Lung microvascular endothelial cell (primary cell): Measurements from ENCODE around the gene TAS1R3. TPM values are rescaled to one million over a fixed set of nuclear protein-coding genes. Genes with fewer than 3 reads are reported as not detected.

ENCODE experiments used
- DNase-seq, 2 donors: peaks; one replicate each; pipeline versions ENCODE4 v3.0.0 to v3.0.0-alpha.2; 2010; ENCODE audit warnings: low read depth in 2 of 2
- total RNA-seq: library from RNA; depleted of rRNA; stranded (reverse); fragments of >200 nt; gene quantifications from 2 replicates; pipeline ENCODE4 v1.2.1, GENCODE V29; 2014

TAS1R3 gene
- total RNA-seq, 1 donor from 2014 or later = 0.20 TPM

DNA sequence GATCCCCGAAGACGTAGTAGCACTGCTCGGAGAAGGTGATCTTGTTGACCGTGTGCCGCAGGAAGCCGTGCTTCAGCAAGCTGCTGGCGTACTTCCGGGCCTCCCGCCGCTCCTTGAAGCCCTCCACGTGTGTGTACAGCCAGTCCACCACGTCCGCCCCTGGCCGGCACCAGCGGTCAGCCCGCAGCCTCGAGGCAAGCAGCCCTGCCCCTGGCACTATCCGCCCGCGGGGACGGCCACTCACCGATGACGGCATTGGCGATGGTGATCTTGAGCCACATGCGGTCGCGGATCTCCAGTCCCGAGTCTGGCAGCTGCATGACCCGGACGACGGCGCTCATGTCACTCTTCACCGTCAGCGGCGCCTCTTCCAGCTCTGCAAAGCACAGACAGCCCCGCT is 7.2 kb downstream of the TAS1R3 start:
- DNase-seq = no peak

DNA sequence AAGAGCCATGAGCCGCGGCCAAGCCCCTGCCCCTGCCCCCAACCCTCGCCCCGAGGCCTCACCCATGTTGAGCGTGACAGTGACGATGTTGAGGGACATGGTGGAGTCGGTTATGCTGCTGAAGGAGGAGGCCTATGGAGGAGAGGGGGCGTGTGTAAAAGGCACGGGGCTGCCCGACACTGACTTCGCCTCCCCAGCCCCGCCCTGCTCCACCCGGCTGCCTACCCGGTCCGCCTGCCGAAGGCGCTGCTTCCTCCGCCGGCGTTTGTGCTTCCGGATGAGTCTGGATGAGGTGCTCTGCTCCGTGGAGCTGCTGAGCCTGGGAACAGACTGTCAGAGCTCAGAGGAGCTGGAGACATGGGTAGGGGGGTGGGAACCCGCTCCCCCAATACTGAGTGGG is 9.1 kb downstream of the TAS1R3 start:
- no peak for DNase-seq

DNA sequence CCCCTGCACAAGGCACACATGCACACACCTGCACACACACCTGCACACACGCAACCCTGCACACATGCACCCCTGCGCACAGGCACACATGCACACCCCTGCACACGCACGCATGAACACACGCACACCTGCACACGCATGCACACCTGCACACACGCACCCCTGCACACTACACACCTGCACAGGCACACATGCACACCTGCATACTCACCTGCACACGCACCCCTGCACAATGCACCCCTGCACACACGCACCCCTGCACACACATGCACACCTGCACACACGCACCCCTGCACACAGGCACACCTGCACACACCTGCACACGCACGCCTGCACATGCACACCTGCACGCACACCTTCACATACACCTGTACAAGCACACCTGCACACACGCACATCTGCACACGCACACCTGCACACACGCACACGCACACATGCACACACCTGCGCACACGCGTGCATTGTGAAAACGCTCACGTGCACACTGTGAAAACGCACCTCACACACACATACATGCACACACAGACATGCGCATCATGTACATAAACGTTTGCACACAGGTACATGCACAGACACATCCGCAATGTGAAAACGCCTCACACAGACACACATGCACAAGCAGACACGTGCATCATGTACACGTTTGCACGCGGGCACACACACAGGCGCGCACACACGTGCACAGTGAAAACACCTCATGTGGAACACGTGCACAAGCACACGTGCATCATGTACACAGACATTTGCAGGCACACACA is 9.9 kb downstream of the TAS1R3 start:
- DNase-seq = no peak

DNA sequence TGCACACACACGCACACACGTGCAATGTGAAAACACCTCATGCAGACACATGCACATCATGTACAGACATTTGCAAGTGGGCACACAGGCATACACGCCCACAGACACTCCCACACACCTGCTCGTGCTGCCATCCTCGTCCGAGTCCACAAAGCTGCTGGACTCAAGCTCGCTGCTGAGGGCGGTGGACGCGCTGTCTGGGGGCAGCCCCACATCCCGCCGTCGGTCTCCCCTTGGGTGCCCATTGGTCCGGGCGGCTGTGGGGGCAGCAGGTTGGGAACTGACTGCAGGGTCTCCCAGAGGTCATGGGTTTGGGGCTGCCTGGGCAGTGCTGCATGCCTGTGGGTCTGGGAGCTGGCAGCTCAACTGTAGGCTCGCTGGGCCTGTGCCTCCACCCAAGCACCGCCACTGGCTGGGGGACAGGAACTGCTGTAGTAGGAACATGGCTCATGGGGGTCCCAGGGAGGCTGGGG is 10.5 kb downstream of the TAS1R3 start:
- no peak for DNase-seq

DNA sequence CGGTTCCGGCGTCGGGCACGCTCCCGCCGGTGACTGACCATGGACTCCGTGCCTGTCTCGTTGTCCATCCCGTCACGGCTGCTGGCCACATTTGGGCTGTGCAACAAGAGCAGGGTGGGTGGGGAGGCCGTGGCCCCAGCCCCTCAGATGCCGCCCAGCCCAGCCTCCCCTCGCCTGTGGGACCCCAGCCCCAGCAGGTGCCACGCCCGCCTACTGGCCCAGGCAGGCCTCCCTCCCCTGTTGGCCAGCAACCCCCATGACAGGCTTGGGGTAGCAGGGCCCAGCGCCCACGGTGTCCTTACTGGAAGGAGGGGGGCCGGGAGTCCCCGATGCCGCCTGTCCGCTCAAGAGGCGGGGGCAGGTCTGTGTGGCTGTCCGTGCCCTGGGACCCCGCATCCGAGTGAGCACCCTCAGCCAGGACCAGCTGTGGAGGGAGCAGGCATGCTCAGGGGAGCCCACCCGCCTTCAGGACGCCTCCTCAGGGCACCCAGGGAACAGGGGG is 11.0 kb downstream of the TAS1R3 start:
- DNase-seq = no peak

DNA sequence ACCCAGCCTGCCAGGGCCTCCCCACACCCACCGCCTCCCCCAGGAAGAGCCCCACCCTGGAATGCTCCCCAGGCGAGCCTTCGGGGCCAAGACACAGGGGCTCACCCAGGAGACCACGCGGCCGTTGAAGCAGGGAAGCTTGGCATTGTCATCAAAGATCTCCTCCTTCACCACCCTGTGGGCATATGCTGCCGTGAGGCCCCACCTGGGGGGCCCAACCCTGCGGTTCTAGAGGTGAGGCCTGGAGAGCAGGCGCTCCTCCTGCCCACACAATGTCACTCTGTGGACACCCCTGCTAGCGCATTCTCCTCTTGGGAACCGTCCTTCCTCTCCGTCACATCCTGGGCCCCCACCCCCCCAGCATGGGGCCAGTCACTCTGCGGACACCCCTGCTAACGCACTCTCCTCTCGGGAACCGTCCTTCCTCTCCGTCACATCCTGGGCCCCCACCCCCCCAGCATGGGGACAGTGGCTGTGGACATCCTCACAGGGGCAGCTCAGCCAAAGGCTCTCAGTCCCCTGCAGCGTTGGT is 11.6 kb downstream of the TAS1R3 start:
- no peak for DNase-seq

DNA sequence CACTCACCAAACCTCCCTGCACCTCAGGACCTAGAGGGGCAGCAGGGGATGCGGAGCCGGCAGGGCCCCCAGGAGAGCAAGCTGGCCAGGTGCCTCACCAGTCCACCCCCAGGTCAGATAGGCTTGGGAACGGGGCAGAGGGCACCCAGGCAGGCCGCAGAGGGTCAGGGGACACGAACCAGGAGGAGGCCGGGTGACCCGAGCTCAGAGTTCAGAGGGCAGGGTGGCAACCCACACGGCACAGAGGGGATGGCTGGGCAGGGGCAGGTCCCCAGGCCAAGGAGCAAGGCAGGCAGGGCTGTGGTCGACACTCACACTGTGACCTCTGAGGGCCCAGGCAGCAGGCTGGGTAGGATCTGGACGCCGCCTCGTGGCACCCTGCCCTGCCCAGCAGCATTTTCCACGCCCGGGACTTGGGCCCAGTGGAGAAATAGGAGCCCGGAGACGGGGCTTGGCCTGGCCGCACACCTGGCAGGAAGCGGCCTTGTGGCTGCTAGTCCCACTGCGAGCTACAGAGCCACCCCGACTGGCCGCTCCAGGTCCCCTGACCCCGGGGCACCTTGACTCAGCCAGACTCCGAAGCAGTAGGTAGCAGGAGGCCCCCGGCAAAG is 12.8 kb downstream of the TAS1R3 start:
- no peak for DNase-seq

DNA sequence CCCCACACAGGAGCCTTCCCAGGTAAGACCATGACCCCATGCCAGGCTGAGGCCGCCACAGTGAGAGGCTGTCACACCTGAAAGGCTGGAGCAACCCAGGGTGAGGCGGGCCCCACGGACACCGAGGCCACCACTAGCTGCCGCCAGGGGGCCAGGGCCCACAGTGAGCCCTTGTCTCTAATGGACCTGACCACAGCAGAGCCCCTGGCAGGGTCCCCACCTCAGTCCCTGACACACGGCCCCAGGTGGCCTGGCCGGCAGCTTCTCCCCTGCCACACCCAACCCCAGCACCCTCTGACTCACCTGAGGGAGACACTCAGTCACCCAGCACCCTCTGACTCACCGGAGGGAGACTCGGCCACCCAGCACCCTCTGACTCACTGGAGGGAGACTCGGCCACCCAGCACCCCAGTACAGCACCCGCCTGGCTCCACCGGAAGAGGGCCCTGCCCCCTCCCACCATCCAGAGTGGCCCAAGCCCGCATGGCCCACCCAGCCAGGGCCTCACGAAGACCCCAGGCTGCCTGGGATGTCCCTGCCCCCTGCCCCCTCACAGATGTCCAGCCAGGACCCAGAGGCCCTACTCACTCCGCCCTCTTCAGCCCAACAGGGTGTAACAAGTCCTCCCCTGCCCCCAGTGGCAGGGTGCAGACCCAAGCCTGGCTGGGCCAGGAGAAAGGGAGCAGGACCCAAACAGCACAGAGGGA is 13.7 kb downstream of the TAS1R3 start:
- peak; percentile 52 to 54 for DNase-seq

DNA sequence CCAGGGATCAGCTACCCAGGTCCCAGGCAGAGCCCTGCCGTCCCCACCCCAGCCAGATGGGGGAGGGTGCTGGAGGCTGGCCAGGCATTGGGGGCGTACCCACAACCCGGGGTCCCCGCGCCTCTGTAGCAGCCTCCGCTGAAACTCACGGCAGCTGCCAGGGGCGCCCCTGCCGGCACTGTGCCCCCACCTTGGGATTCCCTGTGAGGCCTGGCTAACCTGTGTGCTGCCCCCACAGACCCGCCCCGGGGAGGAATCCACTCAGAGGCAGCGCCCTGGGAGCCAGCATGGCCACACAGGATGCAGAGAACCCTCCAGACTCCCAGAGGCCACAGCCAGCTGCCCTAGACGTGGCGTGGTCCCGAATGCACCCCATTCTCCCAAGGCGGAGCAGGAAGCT is 14.3 kb downstream of the TAS1R3 start:
- no peak for DNase-seq

DNA sequence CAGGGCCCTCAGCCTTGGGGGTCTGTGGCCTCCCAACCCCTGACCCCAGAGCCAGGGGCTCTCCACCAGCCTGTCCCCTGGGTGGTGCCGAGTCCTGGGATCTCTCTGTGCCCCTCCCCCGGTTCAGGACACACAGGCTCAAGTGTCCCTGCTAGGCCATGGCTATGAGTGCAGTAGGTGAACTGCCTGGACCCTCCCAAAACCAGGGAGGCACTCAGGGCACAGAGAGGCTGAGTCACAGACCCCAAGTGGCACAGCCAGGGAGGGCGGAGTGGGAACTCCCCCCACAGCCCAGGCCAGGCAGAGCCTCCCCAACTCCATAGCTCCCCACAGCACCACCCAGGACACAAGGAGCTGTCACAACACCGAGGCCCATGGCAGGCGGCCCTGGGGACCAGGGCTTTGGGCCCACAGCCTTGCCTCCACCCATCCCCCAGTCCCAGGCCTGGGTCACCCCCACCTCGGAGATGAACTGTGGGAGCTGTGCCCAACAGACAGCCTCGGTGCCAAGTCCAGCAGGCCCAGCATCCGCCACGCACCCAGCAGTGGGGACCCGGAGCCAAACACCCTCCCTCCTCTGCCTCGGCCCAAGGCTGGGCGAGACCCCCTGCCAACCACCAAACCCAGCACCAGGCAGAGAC is 14.9 kb downstream of the TAS1R3 start:
- no peak for DNase-seq

DNA sequence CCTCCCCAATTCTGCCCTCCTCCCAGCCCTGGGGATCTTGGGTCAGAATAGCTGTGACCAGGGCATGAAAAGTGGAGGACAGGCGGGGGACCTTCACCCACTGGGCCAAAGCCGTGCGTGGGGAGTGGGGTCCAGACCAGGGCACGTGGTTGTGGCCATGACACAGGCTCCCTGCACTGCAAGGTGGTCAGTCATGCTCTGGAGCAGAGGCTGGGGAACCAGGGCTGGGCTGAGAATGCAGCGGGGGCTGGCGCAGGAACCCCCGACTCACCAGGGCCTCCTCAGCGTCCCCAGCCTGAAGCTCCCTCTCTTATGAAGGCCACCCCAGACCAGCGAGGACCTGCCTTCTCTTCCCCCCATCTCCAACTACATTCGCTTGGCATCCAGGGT is 15.4 kb downstream of the TAS1R3 start:
- no peak for DNase-seq

DNA sequence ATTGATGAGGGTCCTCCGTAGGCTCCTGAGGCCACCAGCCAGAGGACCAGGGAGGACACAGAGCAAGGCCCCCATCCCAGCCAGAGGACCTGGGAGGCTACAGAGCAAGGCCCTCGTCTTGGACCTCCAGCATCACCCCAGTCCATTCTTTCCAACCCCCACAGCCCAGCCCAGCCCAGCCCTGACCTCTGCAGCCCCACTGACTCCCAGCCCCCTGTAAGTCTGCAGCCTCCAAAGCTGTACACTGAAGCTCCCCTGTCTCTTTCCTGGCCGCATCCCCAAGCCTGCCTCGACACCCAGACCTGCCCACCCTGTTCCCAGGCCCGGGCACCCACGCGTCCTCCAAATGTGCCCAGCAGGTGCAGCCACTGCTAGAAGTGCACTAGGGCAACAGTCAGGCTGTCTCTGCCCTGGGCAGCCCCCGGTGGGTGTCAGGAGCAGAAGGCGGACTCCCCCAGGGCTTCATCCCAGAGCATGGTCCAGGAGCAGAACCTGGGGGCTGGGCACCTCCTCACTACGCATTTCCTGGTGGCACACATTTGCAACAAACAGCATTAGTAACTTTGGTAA is 16.0 kb downstream of the TAS1R3 start:
- DNase-seq = no peak

DNA sequence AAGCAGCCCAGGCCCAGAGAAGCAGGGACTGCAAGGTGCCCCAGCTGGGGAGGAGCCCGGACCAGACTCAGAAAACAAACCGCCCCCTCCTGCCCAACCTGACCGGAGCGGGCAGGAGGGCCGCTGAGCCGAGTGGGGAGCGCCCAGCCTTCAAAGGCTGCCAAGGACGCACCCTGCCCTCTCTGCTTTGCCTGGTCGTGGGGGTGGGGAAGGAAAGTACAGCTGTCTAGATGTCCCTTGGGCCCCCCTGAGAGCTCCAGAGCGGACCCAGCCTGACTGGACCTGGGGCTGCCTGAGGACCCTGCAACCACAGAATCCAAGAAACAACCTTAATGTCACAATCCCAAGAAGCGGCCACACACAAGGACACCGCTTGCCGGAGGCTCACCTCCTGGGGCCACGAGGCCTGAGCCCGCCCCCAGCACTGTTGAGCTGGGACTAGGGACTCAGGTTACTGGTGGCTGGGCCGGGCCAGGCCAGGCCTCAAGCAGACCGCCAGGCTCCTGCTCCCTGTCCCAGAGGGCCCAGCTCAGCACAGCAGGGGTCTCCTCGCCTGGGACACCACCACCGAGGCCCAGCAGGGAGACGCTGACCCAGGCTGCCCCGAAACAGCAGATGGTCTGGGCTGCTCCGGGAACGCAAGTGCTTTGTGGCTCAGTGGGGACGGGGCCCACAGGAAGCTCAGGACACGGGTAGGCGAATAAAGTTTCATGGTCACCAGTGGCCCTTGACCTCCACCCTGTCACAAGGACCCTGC is 16.8 kb downstream of the TAS1R3 start:
- DNase-seq = peak in 1 of 2 donors; percentile 28

DNA sequence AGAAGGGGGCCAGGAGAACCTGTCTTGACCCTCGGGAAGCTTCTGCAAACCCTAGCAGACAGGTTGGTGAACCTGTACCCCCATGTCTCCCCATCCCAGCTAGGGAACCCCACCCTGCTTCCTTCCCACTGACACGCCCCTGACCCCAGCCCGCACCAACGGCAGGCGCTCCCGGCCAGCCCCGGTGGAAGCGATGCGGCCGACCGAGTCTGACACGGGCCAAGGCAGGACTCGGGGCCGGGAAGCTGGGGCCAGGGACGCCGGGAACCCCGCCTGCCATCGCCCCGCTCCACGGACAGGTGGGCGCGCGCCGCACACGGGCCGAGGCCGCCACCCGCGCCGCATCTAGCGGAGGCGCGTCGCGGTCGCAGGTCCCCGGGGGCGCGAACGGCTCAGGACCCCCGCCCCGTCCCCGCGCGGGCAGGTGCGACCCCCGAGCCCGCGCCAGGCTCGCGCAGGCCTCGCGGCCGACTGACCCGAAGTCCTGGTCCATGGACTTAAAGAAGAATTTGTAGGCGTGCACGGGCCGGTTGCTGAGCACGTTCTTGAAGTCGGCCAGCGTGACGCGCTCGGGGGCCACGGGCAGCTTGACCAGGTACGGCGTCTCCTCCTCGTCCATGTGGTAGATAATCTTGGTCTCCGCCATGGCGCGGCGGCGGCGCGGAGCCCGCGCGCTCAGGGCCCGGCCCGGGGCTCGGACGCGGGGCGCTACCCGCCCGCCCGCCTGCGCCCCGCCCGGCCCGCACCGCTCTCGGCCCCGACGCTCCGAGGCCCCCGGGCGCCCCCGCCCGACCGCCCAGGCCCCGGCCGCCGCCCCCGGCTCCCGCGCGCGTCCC is 17.6 kb downstream of the TAS1R3 start:
- DNase-seq = peak; percentile 44 to 64

DNA sequence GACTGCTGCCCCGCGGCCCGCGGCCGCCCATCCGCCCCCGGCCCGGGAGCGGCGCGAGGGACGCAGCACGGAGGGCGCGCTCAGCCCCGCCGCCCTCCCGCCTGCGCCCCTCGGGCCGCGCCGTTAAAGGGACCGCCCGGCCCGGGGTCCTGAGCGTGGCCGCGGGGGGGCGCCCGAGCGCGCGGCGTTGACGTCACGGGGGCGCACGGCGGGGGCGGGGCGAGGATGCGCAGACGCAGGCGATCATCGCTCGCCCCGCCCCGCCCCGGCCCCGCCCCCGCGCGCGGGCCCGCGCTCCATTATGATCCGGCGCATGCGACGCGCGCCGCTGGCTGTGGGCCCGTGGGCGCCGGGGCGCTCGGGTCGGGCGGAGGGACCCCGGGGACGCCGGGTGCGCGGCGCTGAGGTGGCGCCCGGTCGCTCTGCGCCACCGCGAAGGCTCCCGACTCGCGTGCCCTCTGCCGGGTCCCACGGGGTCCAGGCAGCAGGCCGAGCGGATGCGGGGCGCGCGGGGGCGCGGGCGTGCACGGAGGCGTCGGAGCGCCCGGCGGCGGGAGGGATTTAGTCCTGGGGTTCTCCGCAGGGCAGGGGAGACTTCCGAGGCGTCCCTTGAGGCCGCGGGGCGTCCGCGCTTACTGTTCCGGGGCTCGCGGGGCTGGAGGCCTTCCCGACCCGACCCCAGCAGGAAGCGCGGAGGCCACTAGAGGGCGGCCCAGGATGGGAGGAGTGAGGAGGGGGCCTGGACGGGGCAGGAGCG is 18.4 kb downstream of the TAS1R3 start, which contains the start of gene DVL1:
DVL1 (minus strand) TSS at position 163 of the 757 bp plus-strand sequence. CDS start 353 bp downstream, outside the sequence.
- DNase-seq = peak; percentile 58 to 76

DNA sequence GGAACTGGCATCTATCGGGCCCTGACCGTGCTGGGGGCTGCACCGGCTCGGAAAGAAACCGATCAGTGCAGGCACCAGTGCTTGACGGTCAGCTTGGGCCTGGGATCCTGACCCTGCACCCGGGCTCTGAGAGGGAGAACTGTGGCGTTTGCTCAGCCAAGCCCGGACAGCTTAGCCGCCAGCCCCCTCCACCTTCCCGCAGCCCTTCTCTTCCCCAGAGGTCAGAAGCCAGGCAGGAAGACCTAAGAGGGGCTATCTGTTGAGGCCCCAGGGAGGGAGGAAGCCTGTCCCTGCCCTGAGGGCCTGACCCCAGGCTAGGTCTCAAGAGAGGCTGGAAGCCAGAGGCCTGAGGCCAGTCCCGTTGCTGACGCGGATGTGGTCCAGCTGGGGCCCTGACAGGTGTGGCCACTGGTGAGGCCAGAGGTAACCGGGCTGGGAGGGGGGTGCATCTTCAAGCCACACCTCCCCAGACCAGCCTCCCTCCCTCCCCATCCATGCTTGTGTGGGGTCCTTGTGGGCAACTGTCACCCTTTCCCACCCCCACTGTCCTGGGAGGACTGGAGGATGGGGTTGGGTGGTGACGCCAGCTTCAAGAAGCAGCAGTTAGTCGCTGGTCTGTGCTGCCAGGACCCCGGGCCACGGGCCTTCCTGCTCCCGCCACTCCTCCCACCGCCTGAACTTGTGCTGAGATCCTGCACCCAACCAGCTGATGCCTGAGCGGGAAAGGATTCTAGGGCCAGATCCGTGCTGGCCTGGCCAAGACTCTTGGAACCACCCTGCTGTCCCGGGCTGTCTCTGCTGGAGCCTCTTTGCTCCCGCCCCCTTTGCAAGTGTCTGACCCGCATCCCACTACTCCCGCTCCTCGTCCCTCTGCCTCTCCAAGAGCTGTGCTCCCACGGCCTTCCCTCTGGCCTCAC is 20.7 kb downstream of the TAS1R3 start:
- no peak for DNase-seq

DNA sequence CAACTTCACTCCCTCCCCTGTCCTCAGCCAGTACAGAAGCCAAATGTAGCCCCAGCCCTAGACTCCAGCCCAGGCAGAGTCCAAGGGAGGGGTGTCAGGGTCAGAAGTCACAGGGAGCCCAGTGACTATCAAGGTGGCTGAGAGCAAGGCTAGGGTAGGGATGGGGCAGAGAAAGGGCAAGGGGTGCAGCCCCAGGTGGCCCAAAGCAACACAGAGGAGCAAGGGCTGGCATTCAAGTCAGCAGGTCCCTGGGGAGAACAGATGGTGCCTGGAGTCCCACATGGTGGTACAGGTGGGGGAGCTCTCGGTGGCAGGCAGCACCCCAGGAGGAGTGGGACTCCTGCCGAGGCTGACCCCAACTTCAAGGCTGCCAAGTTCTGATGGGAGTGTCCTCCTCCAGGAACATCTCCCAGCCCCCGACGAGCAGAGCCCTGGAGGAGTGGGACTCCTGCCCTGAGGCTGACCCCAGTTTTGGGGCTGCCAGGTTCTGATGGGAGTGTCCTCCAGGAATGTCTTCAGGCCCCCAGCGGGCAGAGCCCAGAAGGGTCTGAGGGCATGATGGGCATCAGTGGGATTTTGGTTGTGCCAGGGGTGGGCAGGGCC is 21.8 kb downstream of the TAS1R3 start:
- no peak for DNase-seq
